OCI-LY3 (cell line): Measurements from ENCODE around the gene MAB21L3.

Source experiments
- EZH2phosphoT487 ChIP-seq: fragments of 200-600 bp; shearing (Covaris generic); IDR thresholded peaks from 2 replicates; pipeline ENCODE4 v1.6.1; 2018; ENCODE audit warnings: antibody characterized with exemption, mixed run types, low read depth
- TF ChIP-seq, protein P1 (sequence below): fragments of 200-600, 300-600 bp; sonication (generic); IDR thresholded peaks from 2 replicates; pipeline ENCODE4 v1.5.1; 2014; ENCODE audit warnings: antibody characterized with exemption, low read length, low read depth

DNA sequence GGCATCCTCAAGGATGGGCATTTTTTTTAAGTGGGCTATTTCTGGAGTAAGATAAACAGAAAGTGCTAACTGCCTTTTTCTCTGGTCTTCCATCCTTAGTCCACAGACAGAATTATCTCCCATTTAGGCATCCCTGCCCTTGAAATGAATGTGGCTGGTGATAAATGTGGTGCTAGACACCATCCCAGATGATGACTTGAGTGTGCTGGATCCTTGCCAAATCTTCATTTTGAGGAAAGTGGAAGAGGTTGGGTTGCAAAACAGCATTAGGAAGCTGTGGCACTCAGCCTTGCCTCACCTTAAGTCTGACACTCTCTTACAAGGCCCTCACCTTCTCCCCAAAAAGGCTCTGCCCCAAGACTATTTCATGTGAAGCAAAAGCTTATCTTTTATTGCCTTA, 19.2 kb downstream of the MAB21L3 start:
- TF ChIP-seq, protein P1, sequence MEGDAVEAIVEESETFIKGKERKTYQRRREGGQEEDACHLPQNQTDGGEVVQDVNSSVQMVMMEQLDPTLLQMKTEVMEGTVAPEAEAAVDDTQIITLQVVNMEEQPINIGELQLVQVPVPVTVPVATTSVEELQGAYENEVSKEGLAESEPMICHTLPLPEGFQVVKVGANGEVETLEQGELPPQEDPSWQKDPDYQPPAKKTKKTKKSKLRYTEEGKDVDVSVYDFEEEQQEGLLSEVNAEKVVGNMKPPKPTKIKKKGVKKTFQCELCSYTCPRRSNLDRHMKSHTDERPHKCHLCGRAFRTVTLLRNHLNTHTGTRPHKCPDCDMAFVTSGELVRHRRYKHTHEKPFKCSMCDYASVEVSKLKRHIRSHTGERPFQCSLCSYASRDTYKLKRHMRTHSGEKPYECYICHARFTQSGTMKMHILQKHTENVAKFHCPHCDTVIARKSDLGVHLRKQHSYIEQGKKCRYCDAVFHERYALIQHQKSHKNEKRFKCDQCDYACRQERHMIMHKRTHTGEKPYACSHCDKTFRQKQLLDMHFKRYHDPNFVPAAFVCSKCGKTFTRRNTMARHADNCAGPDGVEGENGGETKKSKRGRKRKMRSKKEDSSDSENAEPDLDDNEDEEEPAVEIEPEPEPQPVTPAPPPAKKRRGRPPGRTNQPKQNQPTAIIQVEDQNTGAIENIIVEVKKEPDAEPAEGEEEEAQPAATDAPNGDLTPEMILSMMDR: no peak
- TF ChIP-seq EZH2phosphoT487: no peak
